Activated T-cell treated with anti-CD3 and anti-CD28 coated beads, Interleukin-2, amount 50 U/mL, for 1 hour (primary cell): ENCODE measurements around the gene OR13C4.
"Not testable (repeated sequence)": the region's sequence is repeated elsewhere in the genome, so short reads cannot be mapped to it uniquely, and the experiment has no call there.

Experiments
- DNase-seq: peaks from one replicate; pipeline ENCODE4 v3.0.0-alpha.2; 2020

The OR13C4 gene

GRCh38 chr9:104527109-104527508 lies at the start of gene OR13C4:
OR13C4 (minus strand) TSS chr9:104527209; CDS start chr9:104527209, 0 bp downstream.
- no peak for DNase-seq

- DNase-seq: no peak
Observed at GRCh38 chr9:104575456-104575855, 48.4 kb upstream of the OR13C4 start.

GRCh38 chr9:104572612-104573011 lies 45.6 kb upstream of the OR13C4 start:
- no peak for DNase-seq

GRCh38 chr9:104568868-104569267 lies 41.9 kb upstream of the OR13C4 start, which contains the start of gene OR13C8:
OR13C8 (plus strand) TSS chr9:104569168; CDS start chr9:104569168, 0 bp downstream.
- DNase-seq: no peak

GRCh38 chr9:104564358-104564757 lies 37.3 kb upstream of the OR13C4 start:
- DNase-seq: no peak

GRCh38 chr9:104556830-104557634 lies 30.0 kb upstream of the OR13C4 start:
- DNase-seq: no peak

GRCh38 chr9:104555521-104555920 lies 28.5 kb upstream of the OR13C4 start:
- no peak for DNase-seq

GRCh38 chr9:104553261-104553660 lies 26.3 kb upstream of the OR13C4 start:
- DNase-seq: no peak

- DNase-seq: no peak
Observed at GRCh38 chr9:104544644-104545043, 17.6 kb upstream of the OR13C4 start.

GRCh38 chr9:104539275-104539674 lies 12.3 kb upstream of the OR13C4 start:
- no peak for DNase-seq

GRCh38 chr9:104536756-104537155 lies 9.7 kb upstream of the OR13C4 start, which contains the start of gene OR13C3:
OR13C3 (minus strand) TSS chr9:104536856; CDS start chr9:104536723, 133 bp downstream.
- no peak for DNase-seq

GRCh38 chr9:104520241-104520640 lies 6.8 kb downstream of the OR13C4 start:
- DNase-seq: not testable (repeated sequence)

- no peak for DNase-seq
Observed at GRCh38 chr9:104514901-104515300, 12.1 kb downstream of the OR13C4 start.

- no peak for DNase-seq
Observed at GRCh38 chr9:104506565-104506964, 20.4 kb downstream of the OR13C4 start.

GRCh38 chr9:104503963-104504362 lies 23.0 kb downstream of the OR13C4 start, which contains the start of gene OR13F1:
OR13F1 (plus strand) TSS chr9:104504263; CDS start chr9:104504263, 0 bp downstream.
- DNase-seq: no peak

- DNase-seq: no peak
Observed at GRCh38 chr9:104503440-104503839, 23.6 kb downstream of the OR13C4 start.

GRCh38 chr9:104494808-104495207 lies 32.2 kb downstream of the OR13C4 start:
- DNase-seq: no peak

- DNase-seq: no peak
Observed at GRCh38 chr9:104485014-104485413, 42.0 kb downstream of the OR13C4 start.

GRCh38 chr9:104482921-104483570 lies 44.0 kb downstream of the OR13C4 start:
- DNase-seq: no peak
